K562 (cell line): ENCODE measurements around the gene C6orf15. TPM values are rescaled to one million over a fixed set of nuclear protein-coding genes. Genes with fewer than 3 reads are reported as not detected.

ENCODE experiments used
- ATF3 ChIP-seq, 2 experiments: fragments of 450-650 bp in 1 of 2; sonication (generic) in 1 of 2; formaldehyde crosslinking in 1 of 2; IDR thresholded peaks in 1 of 2; conservative IDR thresholded peaks in 1 of 2; 2 replicates each; pipeline versions ENCODE4 v1.6.1 to v1.8.1; 2016 to 2023; ENCODE audit warnings: mild to moderate bottlenecking in 2 of 2, moderate library complexity in 2 of 2, inconsistent platforms in 1 of 2, missing genetic modification reagents in 1 of 2
- BRF2 ChIP-seq: IDR thresholded peaks from 3 replicates; pipeline ENCODE4 v1.6.1; 2011; ENCODE audit warnings: borderline replicate concordance, mild to moderate bottlenecking; ENCODE audit not compliant: insufficient read length, insufficient read depth
- MAFG ChIP-seq: fragments of 450-650 bp; conservative IDR thresholded peaks from 2 replicates; pipeline ENCODE4 v1.6.1; 2016; ENCODE audit warnings: missing genetic modification characterization, missing compliant biosample characterization
- SRF ChIP-seq, 2 experiments: fragments of 250-450, 450-650 bp in 1 of 2; sonication (Bioruptor Pico) in 1 of 2; sonication (generic) in 1 of 2; formaldehyde crosslinking; IDR thresholded peaks; 2 replicates each; pipeline versions ENCODE4 v1.5.0 to v1.5.1; 2020 to 2022; ENCODE audit warnings: mild to moderate bottlenecking in 1 of 2, missing genetic modification reagents in 1 of 2
- ZNF398 ChIP-seq: fragments of 250-450 bp; sonication (Bioruptor Pico); IDR thresholded peaks from 2 replicates; pipeline ENCODE4 v1.8.0; 2021; ENCODE audit warnings: moderate library complexity, mild to moderate bottlenecking, inconsistent platforms
- polyA plus RNA-seq, 8 experiments: library from polyadenylated mRNA; depleted of rRNA in 4 of 8; stranded (reverse) in 5 of 8; unstranded in 3 of 8; fragments of >200 nt; fragmentation: Nextera tagmentation in 2 of 8; fragmentation: Illumina TruSeq in 1 of 8; extraction: Ambion mirVana in 2 of 8; extraction: Trizol in 1 of 8; gene quantifications; 2 replicates each; pipeline versions ENCODE4 v1.2.1 to v1.2.3, GENCODE V29; 2011 to 2014; ENCODE audit warnings: inconsistent platforms in 1 of 8, missing spikeins in 1 of 8
- total RNA-seq, 7 experiments: library from RNA; depleted of rRNA in 6 of 7; stranded (reverse); fragments of >200 nt in 6 of 7; fragmentation: Illumina TruSeq in 2 of 7; extraction: Trizol in 2 of 7; gene quantifications; 2 replicates each; pipeline versions ENCODE4 v1.2.1 to v1.2.3, GENCODE V29; 2011 to 2021; ENCODE audit warnings: low replicate concordance in 1 of 7

The C6orf15 gene
- total and polyA plus RNA-seq, 9 of the 15 experiments (the other 6 are each of a cell fraction or from before 2014, with no cell fraction given), result not detected

GRCh38 chr6:31129130-31129529, 16.8 kb upstream of the C6orf15 start (continued):
- TF ChIP-seq ZNF398 (CRISPR knock-in tag) (no peak), BRF2 (no peak), MAFG (no peak), ATF3 (IDR thresholded peaks at IDR 0.05) (no peak), ATF3 (CRISPR knock-in tag; conservative IDR thresholded peaks at IDR 0.05) (no peak), SRF (CRISPR knock-in tag; IDR thresholded peaks at IDR 0.05) (no peak)
